Naive thymus-derived CD8-positive, alpha-beta T cell (primary cell): ENCODE results near the gene DBP. TPM values are rescaled to one million over a fixed set of nuclear protein-coding genes. Genes with fewer than 3 reads are reported as not detected.
"Not testable (repeated sequence)": the region's sequence is repeated elsewhere in the genome, so short reads cannot be mapped to it uniquely, and the experiment has no call there.

Source experiments
- ATAC-seq, 2 donors: fragments of 150-1000 bp; cut with Tn5 transposase in 1 of 2; sonication (Bioruptor Pico), chemical (Tn5 transposase) in 1 of 2; 1 replicate in 1 of 2; 2 replicates in 1 of 2; pipeline ENCODE4 v1.10.0; 2021; ENCODE audit warnings: mild to moderate bottlenecking in 2 of 2, moderate library complexity in 2 of 2
- POLR2A ChIA-PET: fragments of 350-600 bp; sonication (Branson Sonifier 250); formaldehyde crosslinking; loops from one replicate; lab custom pipeline; 2021; ENCODE audit warnings: antibody characterized with exemption; lab: Charles Lee
- DNase-seq, 10 donors: peaks; one replicate each; pipeline versions ENCODE4 v3.0.0 to v3.0.0-alpha.2; 2020 to 2022
- H3K27ac Mint-ChIP-seq, 10 donors: one replicate each; pipeline ENCODE4 v1.8.0; 2020 to 2022; ENCODE audit warnings: mild to moderate bottlenecking in 10 of 10, mixed read lengths in 10 of 10, moderate library complexity in 4 of 10, inconsistent platforms in 1 of 10
- H3K27me3 Mint-ChIP-seq, 5 donors: one replicate each; pipeline ENCODE4 v1.8.0; 2021 to 2022; ENCODE audit warnings: mixed read lengths in 5 of 5
- H3K36me3 Mint-ChIP-seq, 3 donors: one replicate each; pipeline ENCODE4 v1.8.0; 2020 to 2022; ENCODE audit warnings: mixed read lengths in 3 of 3, mild to moderate bottlenecking in 2 of 3, inconsistent platforms in 1 of 3
- H3K4me1 Mint-ChIP-seq, 4 donors: one replicate each; pipeline ENCODE4 v1.8.0; 2021 to 2022; ENCODE audit warnings: mixed read lengths in 4 of 4
- H3K4me3 Mint-ChIP-seq, 10 donors: one replicate each; pipeline ENCODE4 v1.8.0; 2020 to 2022; ENCODE audit warnings: mild to moderate bottlenecking in 10 of 10, mixed read lengths in 10 of 10, moderate library complexity in 6 of 10, inconsistent platforms in 1 of 10
- H3K9me3 Mint-ChIP-seq, 9 donors: one replicate each; pipeline ENCODE4 v1.8.0; 2020 to 2022; ENCODE audit warnings: mixed read lengths in 9 of 9, mild to moderate bottlenecking in 3 of 9, inconsistent platforms in 1 of 9, moderate library complexity in 1 of 9
- polyA plus RNA-seq, 3 donors: library from polyadenylated mRNA; unstranded; fragments of 300-500 nt; fragmentation: Illumina TruSeq; gene quantifications; one replicate each; pipeline ENCODE4 v1.2.3, GENCODE V29; 2021
- total RNA-seq, 8 experiments: library from RNA in 2 of 8; stranded (reverse) in 2 of 8; gene quantifications; one replicate each; pipeline ENCODE4 v1.2.3 and lab custom pipeline; 2021 to 2026

DBP gene, protein sequence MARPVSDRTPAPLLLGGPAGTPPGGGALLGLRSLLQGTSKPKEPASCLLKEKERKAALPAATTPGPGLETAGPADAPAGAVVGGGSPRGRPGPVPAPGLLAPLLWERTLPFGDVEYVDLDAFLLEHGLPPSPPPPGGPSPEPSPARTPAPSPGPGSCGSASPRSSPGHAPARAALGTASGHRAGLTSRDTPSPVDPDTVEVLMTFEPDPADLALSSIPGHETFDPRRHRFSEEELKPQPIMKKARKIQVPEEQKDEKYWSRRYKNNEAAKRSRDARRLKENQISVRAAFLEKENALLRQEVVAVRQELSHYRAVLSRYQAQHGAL
- total RNA-seq (10 to 100 TPM; 63.1 to 66.6 TPM), polyA plus RNA-seq (10 to 100 TPM; 37.5 to 97.8 (median 63.1) TPM), total RNA-seq (lab: John Stamatoyannopoulos, UW) (3.2 to 66.4 (median 39.3) reads per million in 6 experiments)

GRCh38 chr19:48636859-48637448 lies at the start of gene DBP:
DBP (minus strand) TSS chr19:48637379; CDS start chr19:48636994, 385 bp downstream.
- Mint-ChIP-seq H3K9me3 (peaks cover 0 to 8% (median 0%) of the 10 kb centered on the region in 9 donors), H3K4me1 (peaks cover 31 to 60% (median 55%) of the 10 kb centered on the region in 4 donors), H3K27me3 (no peaks in the 10 kb centered on the region), H3K27ac (peak within 1 kb of the TSS; percentile 97 to 100 (median 99)), H3K4me3 (peak within 1 kb of the TSS; percentile 81 to 100 (median 98)), H3K36me3 (peaks cover 0 to 21% (median 4%) of the 10 kb centered on the region in 3 donors)
- POLR2A ChIA-PET: interaction anchor here (0.6 to 6.2 kb wide), 15 partner anchors 9 to 325 kb away, joined by 3 to 70 read pairs (median 5); partner anchors contain the start of genes CA11, FAM83E, RPL18 and SPHK2
- ATAC-seq (peak in 1 of 2 donors; percentile 2), DNase-seq (peak in 3 of 10 donors; percentile 34 to 47 (median 43))

DNA sequence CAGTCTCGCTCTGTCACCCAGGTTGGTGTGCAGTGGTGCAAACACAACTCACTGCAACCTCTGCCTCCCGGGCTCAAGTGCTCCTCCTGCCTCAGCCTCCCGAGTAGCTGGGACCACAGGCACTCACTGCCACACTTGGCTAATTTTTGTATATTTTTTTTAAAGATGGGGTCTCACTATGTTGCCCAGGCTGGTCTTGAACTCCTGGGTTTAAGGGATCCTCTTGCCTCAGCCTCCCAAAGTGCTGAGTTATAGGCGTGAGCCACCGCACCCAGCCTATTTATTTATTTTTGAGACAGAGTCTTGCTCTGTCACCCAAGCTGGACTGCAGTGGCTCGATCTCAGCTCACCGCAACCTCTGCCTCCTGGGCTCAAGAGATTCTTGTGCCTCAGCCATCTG lies 49.5 kb upstream of the DBP start:
- H3K27ac Mint-ChIP-seq, H3K4me3 Mint-ChIP-seq, POLR2A ChIA-PET, DNase-seq, H3K4me1 Mint-ChIP-seq, H3K27me3 Mint-ChIP-seq, ATAC-seq, H3K36me3 Mint-ChIP-seq, H3K9me3 Mint-ChIP-seq: not testable (repeated sequence)

DNA sequence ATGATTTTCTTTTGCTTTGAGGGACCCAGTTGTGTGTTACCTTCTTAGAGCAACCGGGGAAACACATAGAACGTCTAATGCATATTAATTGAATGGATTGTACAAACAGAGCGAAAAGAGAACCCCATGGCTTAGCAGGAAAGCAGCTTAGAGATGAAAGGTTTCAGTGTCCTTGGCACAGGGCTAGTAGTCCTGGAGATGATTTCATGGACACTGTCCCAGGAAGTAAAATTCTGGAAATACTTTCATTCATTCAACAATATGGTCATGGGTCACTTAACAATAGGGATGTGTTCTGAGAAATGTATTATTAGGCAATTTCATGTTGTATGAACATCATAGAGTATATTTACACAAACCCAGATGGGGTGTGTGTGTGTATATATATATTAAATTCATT lies 48.9 kb upstream of the DBP start:
- POLR2A ChIA-PET: no interaction called here
- Mint-ChIP-seq H3K4me1 (peaks cover 0 to 2% (median 0%) of the 10 kb centered on the region in 4 donors), H3K27me3 (no peaks in the 10 kb centered on the region), H3K9me3 (no peaks in the 10 kb centered on the region), H3K4me3 (no peak overlapping the region), H3K27ac (no peak overlapping the region), H3K36me3 (no peaks in the 10 kb centered on the region)
- ATAC-seq: no peak
- DNase-seq: no peak

- Mint-ChIP-seq H3K27me3 (no peaks in the 10 kb centered on the region), H3K4me1 (peaks cover 0 to 2% (median 0%) of the 10 kb centered on the region in 4 donors), H3K4me3 (no peak overlapping the region), H3K9me3 (no peaks in the 10 kb centered on the region), H3K36me3 (no peaks in the 10 kb centered on the region), H3K27ac (no peak overlapping the region)
- POLR2A ChIA-PET: no interaction called here
- ATAC-seq: no peak
- DNase-seq: no peak
These were observed 48.4 kb upstream of the DBP start for GRCh38 chr19:48685583-48685982.

GRCh38 chr19:48683349-48683748 lies 46.2 kb upstream of the DBP start:
- H3K4me3 Mint-ChIP-seq: peak overlapping the region in 8 of 10 donors; percentile 8 to 64 (median 46)
- DNase-seq (peak in 6 of 10 donors; percentile 27 to 74 (median 43)), ATAC-seq (peak; percentile 45 to 82)
- H3K4me1 Mint-ChIP-seq: peaks cover 0 to 2% (median 0%) of the 10 kb centered on the region in 4 donors
- POLR2A ChIA-PET: no interaction called here
- no peaks in the 10 kb centered on the region for H3K27me3 Mint-ChIP-seq
- H3K9me3 Mint-ChIP-seq: no peaks in the 10 kb centered on the region
- no peaks in the 10 kb centered on the region for H3K36me3 Mint-ChIP-seq
- peak overlapping the region in 3 of 10 donors; percentile 37 to 76 (median 59) for H3K27ac Mint-ChIP-seq

DNA sequence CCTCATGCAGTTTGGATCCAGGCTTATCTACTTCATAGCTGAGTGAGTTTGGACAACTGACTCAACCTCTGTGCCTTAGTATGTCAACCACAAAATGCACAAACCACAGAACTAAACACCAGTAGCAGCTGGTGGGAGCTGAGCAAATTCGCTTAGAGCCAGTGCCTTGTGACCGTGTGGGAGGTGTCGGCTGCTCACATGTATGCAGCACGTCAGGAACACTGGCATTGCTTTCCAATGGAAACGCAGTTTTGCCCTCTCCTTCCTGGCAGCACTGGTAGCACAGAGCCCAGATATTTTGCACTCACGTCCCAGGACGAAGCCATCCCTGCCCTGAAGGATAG lies 43.9 kb upstream of the DBP start:
- Mint-ChIP-seq H3K27ac (no peak overlapping the region), H3K27me3 (no peaks in the 10 kb centered on the region), H3K9me3 (no peaks in the 10 kb centered on the region), H3K4me1 (peaks cover 0 to 2% (median under 1%) of the 10 kb centered on the region in 4 donors), H3K4me3 (no peak overlapping the region), H3K36me3 (no peaks in the 10 kb centered on the region)
- ATAC-seq (no peak), DNase-seq (no peak)
- POLR2A ChIA-PET: no interaction called here

GRCh38 chr19:48680436-48681126 lies 43.4 kb upstream of the DBP start:
- Mint-ChIP-seq H3K36me3 (no peaks in the 10 kb centered on the region), H3K27ac (no peak overlapping the region), H3K4me3 (no peak overlapping the region), H3K27me3 (no peaks in the 10 kb centered on the region), H3K9me3 (no peaks in the 10 kb centered on the region), H3K4me1 (peaks cover 0 to 5% (median 1%) of the 10 kb centered on the region in 4 donors)
- ATAC-seq (no peak), DNase-seq (no peak)
- POLR2A ChIA-PET: no interaction called here

GRCh38 chr19:48680006-48680405 lies 42.8 kb upstream of the DBP start:
- H3K4me3 Mint-ChIP-seq, H3K36me3 Mint-ChIP-seq, H3K27ac Mint-ChIP-seq, H3K27me3 Mint-ChIP-seq, H3K9me3 Mint-ChIP-seq, ATAC-seq, POLR2A ChIA-PET, DNase-seq: not testable (repeated sequence)
- H3K4me1 Mint-ChIP-seq: peaks cover 3 to 11% (median 6%) of the 10 kb centered on the region in 4 donors

DNA sequence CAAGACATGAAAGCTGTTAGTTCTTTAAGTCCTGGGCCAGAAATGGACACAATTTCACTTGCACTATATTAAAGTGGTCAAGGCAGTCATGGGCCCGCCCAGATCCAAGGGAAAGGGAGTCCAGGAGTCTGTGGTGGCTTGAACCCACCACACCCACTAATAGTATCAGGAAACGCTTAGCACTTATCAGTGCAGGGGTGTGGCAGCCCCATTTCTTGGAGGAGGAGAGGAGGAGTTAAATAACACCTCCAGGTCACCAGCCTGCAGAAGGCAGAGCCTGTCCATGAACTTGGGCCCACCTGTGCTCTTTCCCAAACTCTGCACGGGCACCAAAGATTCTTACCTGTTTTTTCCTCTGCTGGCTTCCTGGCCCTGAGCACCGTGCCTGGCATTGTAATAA lies 41.0 kb upstream of the DBP start:
- H3K27me3 Mint-ChIP-seq: no peaks in the 10 kb centered on the region
- POLR2A ChIA-PET: no interaction called here
- peaks cover 3 to 11% (median 6%) of the 10 kb centered on the region in 4 donors for H3K4me1 Mint-ChIP-seq
- H3K27ac Mint-ChIP-seq: no peak overlapping the region
- no peak overlapping the region for H3K4me3 Mint-ChIP-seq
- no peaks in the 10 kb centered on the region for H3K36me3 Mint-ChIP-seq
- DNase-seq (no peak), ATAC-seq (no peak)
- H3K9me3 Mint-ChIP-seq: no peaks in the 10 kb centered on the region

DNA sequence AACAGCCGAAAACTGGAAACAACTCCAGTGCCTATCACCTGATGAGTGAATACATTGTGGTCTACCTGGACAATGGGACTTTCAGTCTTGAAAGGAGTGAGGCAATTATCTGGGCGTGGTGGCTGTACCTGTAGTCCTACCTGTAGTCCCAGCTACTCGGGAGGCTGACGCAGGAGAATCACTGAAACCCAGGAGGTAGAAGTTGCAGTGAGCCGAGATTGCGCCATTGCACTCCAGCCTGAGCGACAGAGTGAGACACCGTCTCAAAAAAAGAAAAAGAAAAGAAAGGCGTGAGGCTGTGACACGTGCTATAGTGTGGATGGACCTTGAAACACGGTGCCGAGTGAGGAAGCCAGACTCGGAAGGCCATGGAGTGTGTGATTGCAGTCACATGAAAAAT lies 39.7 kb upstream of the DBP start:
- H3K9me3 Mint-ChIP-seq: no peaks in the 10 kb centered on the region
- ATAC-seq: no peak
- no peak overlapping the region for H3K27ac Mint-ChIP-seq
- POLR2A ChIA-PET: no interaction called here
- H3K4me3 Mint-ChIP-seq: no peak overlapping the region
- no peaks in the 10 kb centered on the region for H3K27me3 Mint-ChIP-seq
- DNase-seq: no peak
- H3K4me1 Mint-ChIP-seq: peaks cover 3 to 11% (median 6%) of the 10 kb centered on the region in 4 donors
- H3K36me3 Mint-ChIP-seq: no peaks in the 10 kb centered on the region

DNA sequence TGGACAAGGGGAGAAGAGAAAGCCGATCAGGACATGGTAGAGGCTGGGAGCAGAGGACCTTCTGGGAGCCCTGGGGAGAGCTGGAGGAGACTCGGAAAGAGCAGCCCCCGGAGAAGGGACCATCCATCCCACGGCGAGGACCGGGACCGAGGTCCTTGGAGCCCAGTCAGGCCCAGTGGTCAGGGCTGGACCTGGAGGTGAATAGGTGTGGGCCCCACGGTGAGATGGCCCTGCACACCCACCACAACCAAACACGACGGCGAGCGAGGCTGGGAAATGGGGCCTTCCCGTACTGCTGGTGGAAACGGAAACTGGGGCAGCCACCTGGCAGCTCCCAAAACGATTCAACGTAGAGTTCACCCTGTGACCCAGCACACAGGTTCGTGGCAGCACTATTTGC lies 39.3 kb upstream of the DBP start:
- ATAC-seq (no peak), DNase-seq (no peak)
- H3K4me3 Mint-ChIP-seq: no peak overlapping the region
- POLR2A ChIA-PET: no interaction called here
- peaks cover 3 to 11% (median 6%) of the 10 kb centered on the region in 4 donors for H3K4me1 Mint-ChIP-seq
- no peaks in the 10 kb centered on the region for H3K36me3 Mint-ChIP-seq
- no peak overlapping the region for H3K27ac Mint-ChIP-seq
- no peaks in the 10 kb centered on the region for H3K27me3 Mint-ChIP-seq
- no peaks in the 10 kb centered on the region for H3K9me3 Mint-ChIP-seq

GRCh38 chr19:48674921-48675824 lies 38.0 kb upstream of the DBP start:
- no peaks in the 10 kb centered on the region for H3K27me3 Mint-ChIP-seq
- DNase-seq: peak; percentile 50 to 85 (median 74)
- no peak overlapping the region for H3K4me3 Mint-ChIP-seq
- H3K36me3 Mint-ChIP-seq: no peaks in the 10 kb centered on the region
- peaks cover 3 to 11% (median 6%) of the 10 kb centered on the region in 4 donors for H3K4me1 Mint-ChIP-seq
- H3K27ac Mint-ChIP-seq: peak overlapping the region in 5 of 10 donors; percentile 8 to 54 (median 34)
- peak; percentile 97 to 99 for ATAC-seq
- POLR2A ChIA-PET: interaction anchor here (0.6 to 3.1 kb wide), 7 partner anchors 17 to 67 kb away, joined by 3 to 24 read pairs (median 3); partner anchors contain the start of genes CA11 and DBP
- H3K9me3 Mint-ChIP-seq: peaks cover 0 to 1% (median 0%) of the 10 kb centered on the region in 9 donors
